ENCODE measurements around the gene CLSTN3.

DNA sequence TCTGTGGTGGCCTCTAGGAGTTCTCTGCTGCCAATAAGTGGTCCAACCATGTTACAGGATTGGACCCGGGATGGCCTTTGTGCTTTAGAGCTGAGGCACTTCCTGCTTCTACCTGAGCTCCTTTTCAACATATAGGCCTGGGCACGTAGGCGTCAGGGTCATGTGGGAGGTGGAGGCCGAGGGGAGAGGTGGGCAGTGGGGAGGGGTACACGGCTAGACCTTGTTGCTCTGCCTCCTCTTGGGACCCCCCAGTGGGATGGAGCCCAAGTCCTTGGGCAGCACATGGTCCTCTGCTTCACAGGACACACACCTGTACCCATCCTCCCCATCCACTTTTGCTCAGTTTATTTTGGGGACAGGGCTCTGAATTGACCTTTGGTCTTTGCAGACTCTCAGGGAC lies 8.8 kb upstream of the CLSTN3 start:
- no peak for TF ChIP-seq POLR2A (IDR thresholded peaks at IDR 0.05)
- TF ChIP-seq, protein P1, sequence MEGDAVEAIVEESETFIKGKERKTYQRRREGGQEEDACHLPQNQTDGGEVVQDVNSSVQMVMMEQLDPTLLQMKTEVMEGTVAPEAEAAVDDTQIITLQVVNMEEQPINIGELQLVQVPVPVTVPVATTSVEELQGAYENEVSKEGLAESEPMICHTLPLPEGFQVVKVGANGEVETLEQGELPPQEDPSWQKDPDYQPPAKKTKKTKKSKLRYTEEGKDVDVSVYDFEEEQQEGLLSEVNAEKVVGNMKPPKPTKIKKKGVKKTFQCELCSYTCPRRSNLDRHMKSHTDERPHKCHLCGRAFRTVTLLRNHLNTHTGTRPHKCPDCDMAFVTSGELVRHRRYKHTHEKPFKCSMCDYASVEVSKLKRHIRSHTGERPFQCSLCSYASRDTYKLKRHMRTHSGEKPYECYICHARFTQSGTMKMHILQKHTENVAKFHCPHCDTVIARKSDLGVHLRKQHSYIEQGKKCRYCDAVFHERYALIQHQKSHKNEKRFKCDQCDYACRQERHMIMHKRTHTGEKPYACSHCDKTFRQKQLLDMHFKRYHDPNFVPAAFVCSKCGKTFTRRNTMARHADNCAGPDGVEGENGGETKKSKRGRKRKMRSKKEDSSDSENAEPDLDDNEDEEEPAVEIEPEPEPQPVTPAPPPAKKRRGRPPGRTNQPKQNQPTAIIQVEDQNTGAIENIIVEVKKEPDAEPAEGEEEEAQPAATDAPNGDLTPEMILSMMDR (IDR thresholded peaks at IDR 0.05), result no peak
- TF ChIP-seq POLR2AphosphoS5 (IDR thresholded peaks at IDR 0.05), result no peak
